HG03108 (cell line): ENCODE results near the gene TSPAN33.
"Not testable (repeated sequence)": the region's sequence is repeated elsewhere in the genome, so short reads cannot be mapped to it uniquely, and the experiment has no call there.

Source experiments
- ATAC-seq: cut with Tn5 transposase; IDR thresholded peaks from one replicate; pipeline ENCODE4 v1.9.1; 2021; ENCODE audit warnings: moderate library complexity; ENCODE audit not compliant: unreplicated experiment

TSPAN33 gene

GRCh38 chr7:129169686-129170440, 25.4 kb downstream of the TSPAN33 start:
- peak; percentile 60 for ATAC-seq

GRCh38 chr7:129170441-129171021, 26.0 kb downstream of the TSPAN33 start:
- ATAC-seq: no peak

- ATAC-seq: not testable (repeated sequence)
Measured at GRCh38 chr7:129173861-129174260, 29.4 kb downstream of the TSPAN33 start.

- ATAC-seq: no peak
Measured at GRCh38 chr7:129176916-129177710, 32.6 kb downstream of the TSPAN33 start.

- ATAC-seq: no peak
Measured at GRCh38 chr7:129184981-129185670, 40.6 kb downstream of the TSPAN33 start.

- no peak for ATAC-seq
Measured at GRCh38 chr7:129186749-129187260, 42.3 kb downstream of the TSPAN33 start.

GRCh38 chr7:129187681-129188371, 43.3 kb downstream of the TSPAN33 start:
- ATAC-seq: no peak

- ATAC-seq: no peak
Measured at GRCh38 chr7:129188372-129188891, 43.9 kb downstream of the TSPAN33 start, which contains the start of gene SMO. SMO (plus strand) TSS chr7:129188633; CDS start chr7:129189152, 519 bp downstream.

GRCh38 chr7:129188892-129189660, 44.6 kb downstream of the TSPAN33 start:
- no peak for ATAC-seq

GRCh38 chr7:129189661-129190310, 45.3 kb downstream of the TSPAN33 start:
- no peak for ATAC-seq

GRCh38 chr7:129191272-129191671, 46.8 kb downstream of the TSPAN33 start:
- ATAC-seq: no peak

- no peak for ATAC-seq
Measured at GRCh38 chr7:129193892-129194291, 49.4 kb downstream of the TSPAN33 start.

- no peak for ATAC-seq
Measured at GRCh38 chr7:129197771-129198170, 53.3 kb downstream of the TSPAN33 start.

- ATAC-seq: no peak
Measured at GRCh38 chr7:129199406-129199805, 54.9 kb downstream of the TSPAN33 start.

GRCh38 chr7:129202058-129202777, 57.7 kb downstream of the TSPAN33 start:
- no peak for ATAC-seq

- ATAC-seq: no peak
Measured at GRCh38 chr7:129203050-129203741, 58.7 kb downstream of the TSPAN33 start.

GRCh38 chr7:129205126-129205818, 60.8 kb downstream of the TSPAN33 start:
- ATAC-seq: no peak
